DND-41 (cell line): ENCODE data around the gene ZDHHC11.
"Not testable (repeated sequence)": the region's sequence is repeated elsewhere in the genome, so short reads cannot be mapped to it uniquely, and the experiment has no call there.

Experiments
- ATAC-seq: fragments of 200-7000 bp; cut with Tn5 transposase; 3 replicates; pipeline ENCODE4 v1.9.1; 2021; ENCODE audit warnings: low read depth; ENCODE audit not compliant: insufficient read depth
- DNase-seq: peaks from one replicate; pipeline ENCODE4 v3.0.0-alpha.2; 2020
- H2AFZ ChIP-seq: 2 replicates; pipeline ENCODE4 v1.6.0; 2012; ENCODE audit warnings: low read depth, low read length
- H3K27ac ChIP-seq: 2 replicates; pipeline ENCODE4 v1.5.1; 2012; ENCODE audit warnings: low read length, inconsistent platforms
- H3K27me3 ChIP-seq: fragments of 200-600 bp; sonication (generic); 2 replicates; pipeline ENCODE4 v1.6.0; 2012; ENCODE audit warnings: low read length, mild to moderate bottlenecking, inconsistent platforms; ENCODE audit not compliant: insufficient read depth, poor library complexity
- H3K36me3 ChIP-seq: 2 replicates; pipeline ENCODE4 v1.5.1; 2012; ENCODE audit warnings: low read length, inconsistent platforms; ENCODE audit not compliant: insufficient read depth
- H3K4me1 ChIP-seq: 2 replicates; pipeline ENCODE4 v1.5.1; 2012; ENCODE audit warnings: mild to moderate bottlenecking, low read length; ENCODE audit not compliant: insufficient read depth
- H3K4me2 ChIP-seq: 2 replicates; pipeline ENCODE4 v1.6.0; 2012; ENCODE audit warnings: mild to moderate bottlenecking, moderate library complexity, low read length, inconsistent platforms; ENCODE audit not compliant: insufficient read depth
- H3K4me3 ChIP-seq, 2 experiments: fragments of 200-600 bp in 1 of 2; shearing (Covaris generic) in 1 of 2; 2 replicates each; pipeline ENCODE4 v1.5.1; 2012 to 2016; ENCODE audit warnings: inconsistent platforms in 2 of 2, low read length in 2 of 2, mild to moderate bottlenecking in 2 of 2, low read depth in 1 of 2, moderate library complexity in 1 of 2
- H3K79me2 ChIP-seq: 2 replicates; pipeline ENCODE4 v1.6.0; 2012; ENCODE audit warnings: low read length, inconsistent platforms; ENCODE audit not compliant: insufficient read depth
- H3K9ac ChIP-seq: 2 replicates; pipeline ENCODE4 v1.6.0; 2012; ENCODE audit warnings: low read depth, mild to moderate bottlenecking, inconsistent platforms, low read length, moderate library complexity
- H3K9me3 ChIP-seq: 2 replicates; pipeline ENCODE4 v1.5.1; 2012; ENCODE audit warnings: low read length, moderate library complexity, mild to moderate bottlenecking, inconsistent platforms; ENCODE audit not compliant: insufficient read depth, severe bottlenecking
- H4K20me1 ChIP-seq: 2 replicates; pipeline ENCODE4 v1.6.0; 2012; ENCODE audit warnings: low read length; ENCODE audit not compliant: insufficient read depth
- EZH2 ChIP-seq: IDR thresholded peaks from 3 replicates; pipeline ENCODE4 v1.6.1; 2012; ENCODE audit warnings: borderline replicate concordance, low read depth, mild to moderate bottlenecking, moderate library complexity, low read length, inconsistent platforms; ENCODE audit not compliant: severe bottlenecking
- TF ChIP-seq, protein P1 (sequence below): IDR thresholded peaks from 2 replicates; pipeline ENCODE4 v1.5.1; 2012; ENCODE audit warnings: borderline replicate concordance, low read length, moderate library complexity, mild to moderate bottlenecking; ENCODE audit not compliant: poor library complexity, severe bottlenecking; ENCODE audit errors: extremely low read depth

The ZDHHC11 gene

DNA sequence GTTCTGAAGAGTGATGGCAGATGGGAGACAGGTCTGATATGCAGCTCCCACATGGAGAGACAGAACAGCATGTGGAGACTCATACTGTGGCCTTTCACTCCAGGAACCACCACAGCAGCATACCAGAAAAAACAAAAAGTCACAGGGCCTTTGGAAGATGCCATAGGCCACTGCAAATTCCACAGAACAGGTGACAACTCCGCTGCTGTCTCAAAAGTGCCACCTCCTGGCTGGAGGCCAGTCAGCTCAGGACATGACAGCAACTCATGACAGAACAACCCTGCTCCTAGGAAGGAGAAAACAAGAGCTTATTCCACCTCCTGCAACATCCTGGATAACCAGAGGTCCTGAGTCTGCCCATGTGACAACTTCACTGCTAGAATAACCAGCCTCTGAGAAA lies 25.2 kb downstream of the ZDHHC11 start:
- TF ChIP-seq, protein P1, sequence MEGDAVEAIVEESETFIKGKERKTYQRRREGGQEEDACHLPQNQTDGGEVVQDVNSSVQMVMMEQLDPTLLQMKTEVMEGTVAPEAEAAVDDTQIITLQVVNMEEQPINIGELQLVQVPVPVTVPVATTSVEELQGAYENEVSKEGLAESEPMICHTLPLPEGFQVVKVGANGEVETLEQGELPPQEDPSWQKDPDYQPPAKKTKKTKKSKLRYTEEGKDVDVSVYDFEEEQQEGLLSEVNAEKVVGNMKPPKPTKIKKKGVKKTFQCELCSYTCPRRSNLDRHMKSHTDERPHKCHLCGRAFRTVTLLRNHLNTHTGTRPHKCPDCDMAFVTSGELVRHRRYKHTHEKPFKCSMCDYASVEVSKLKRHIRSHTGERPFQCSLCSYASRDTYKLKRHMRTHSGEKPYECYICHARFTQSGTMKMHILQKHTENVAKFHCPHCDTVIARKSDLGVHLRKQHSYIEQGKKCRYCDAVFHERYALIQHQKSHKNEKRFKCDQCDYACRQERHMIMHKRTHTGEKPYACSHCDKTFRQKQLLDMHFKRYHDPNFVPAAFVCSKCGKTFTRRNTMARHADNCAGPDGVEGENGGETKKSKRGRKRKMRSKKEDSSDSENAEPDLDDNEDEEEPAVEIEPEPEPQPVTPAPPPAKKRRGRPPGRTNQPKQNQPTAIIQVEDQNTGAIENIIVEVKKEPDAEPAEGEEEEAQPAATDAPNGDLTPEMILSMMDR, result peak; percentile 7
- not testable (repeated sequence) for H3K4me2 ChIP-seq, H3K9ac ChIP-seq, H3K27ac ChIP-seq, ATAC-seq, H3K4me1 ChIP-seq, H2AFZ ChIP-seq, H4K20me1 ChIP-seq, H3K79me2 ChIP-seq, H3K36me3 ChIP-seq, DNase-seq, H3K4me3 ChIP-seq, H3K9me3 ChIP-seq, H3K27me3 ChIP-seq

- DNase-seq (no peak), ATAC-seq (no peak)
- Histone ChIP-seq H3K9ac (no peak overlapping the region), H3K36me3 (no peaks in the 10 kb centered on the region), H3K4me2 (no peak overlapping the region), H2AFZ (no peak overlapping the region), H4K20me1 (no peaks in the 10 kb centered on the region), H3K4me1 (no peaks in the 10 kb centered on the region), H3K27me3 (no peaks in the 10 kb centered on the region), H3K9me3 (no peaks in the 10 kb centered on the region), H3K27ac (no peak overlapping the region), H3K79me2 (no peaks in the 10 kb centered on the region), H3K4me3 (no peak overlapping the region)
- no peak for TF ChIP-seq EZH2
- TF ChIP-seq, protein P1, result peak; percentile 9
These were observed 29.3 kb downstream of the ZDHHC11 start for GRCh38 chr5:821504-821903.

- Histone ChIP-seq H2AFZ (no peak overlapping the region), H3K9me3 (peaks cover 7% of the 10 kb centered on the region), H4K20me1 (no peaks in the 10 kb centered on the region), H3K9ac (no peak overlapping the region), H3K4me1 (no peaks in the 10 kb centered on the region), H3K4me2 (no peak overlapping the region), H3K36me3 (no peaks in the 10 kb centered on the region), H3K79me2 (no peaks in the 10 kb centered on the region), H3K4me3 (no peak overlapping the region), H3K27me3 (no peaks in the 10 kb centered on the region), H3K27ac (no peak overlapping the region)
- ATAC-seq, result no peak
- no peak for TF ChIP-seq EZH2
- TF ChIP-seq, protein P1, result no peak
- DNase-seq, result no peak
These were observed 30.5 kb downstream of the ZDHHC11 start for GRCh38 chr5:820245-820644.

DNA sequence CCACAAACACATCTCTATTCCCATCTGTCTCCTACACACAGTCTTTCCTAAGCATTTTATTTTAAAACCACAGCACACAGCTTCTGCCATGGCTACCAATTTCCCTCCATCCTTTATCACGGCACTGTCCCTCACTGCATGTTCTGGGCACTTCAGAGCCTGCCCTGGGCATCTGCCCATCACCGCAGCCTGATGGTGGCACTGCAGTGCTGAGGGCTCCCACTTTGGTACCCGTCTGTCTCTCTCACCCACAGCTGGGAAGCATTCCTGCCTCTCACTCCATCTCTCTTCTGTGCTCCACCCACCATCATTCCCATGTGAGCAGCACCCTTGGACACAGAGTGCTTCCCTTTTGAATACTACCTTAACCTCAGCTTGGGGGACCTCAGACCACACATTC lies 31.7 kb downstream of the ZDHHC11 start:
- TF ChIP-seq, protein P1, result no peak
- no peak for TF ChIP-seq EZH2
- Histone ChIP-seq H3K27me3 (no peaks in the 10 kb centered on the region), H3K4me2 (no peak overlapping the region)

More for the DNA sequence above, 31.7 kb downstream of the ZDHHC11 start:
- no peaks in the 10 kb centered on the region for H3K79me2 ChIP-seq
- H3K9ac ChIP-seq, result no peak overlapping the region
- H4K20me1 ChIP-seq, result no peaks in the 10 kb centered on the region
- no peaks in the 10 kb centered on the region for H3K36me3 ChIP-seq
- no peak overlapping the region for H2AFZ ChIP-seq
- no peak overlapping the region for H3K27ac ChIP-seq
- H3K4me1 ChIP-seq, result no peaks in the 10 kb centered on the region
- no peak for ATAC-seq
- no peak for DNase-seq
- H3K9me3 ChIP-seq, result peaks cover 8% of the 10 kb centered on the region
- no peak overlapping the region for H3K4me3 ChIP-seq
